ENCODE measurements around the gene LGALSL. TPM values are rescaled to one million over a fixed set of nuclear protein-coding genes. Genes with fewer than 3 reads are reported as not detected.

Gene LGALSL
- total and polyA plus RNA-seq, 9 of the 15 experiments (the other 6 are each of a cell fraction or from before 2014, with no cell fraction given): 0.04 to 0.29 (median 0.14) TPM; not detected in 3

- TF ChIP-seq HDAC6 (IDR thresholded peaks at IDR 0.05; ENCODE audit: low read depth, low read length) (no peak), ZNF75A (CRISPR knock-in tag; IDR thresholded peaks at IDR 0.05) (no peak), BRCA1 (IDR thresholded peaks at IDR 0.05) (no peak), BRCA1 (CRISPR knock-in tag; IDR thresholded peaks at IDR 0.05) (no peak), TAF7 (tag; IDR thresholded peaks at IDR 0.05) (no peak), MGA (IDR thresholded peaks at IDR 0.05) (no peak), ELF4 (CRISPR knock-in tag; IDR thresholded peaks at IDR 0.05) (no peak), ESRRB (CRISPR knock-in tag; IDR thresholded peaks at IDR 0.05; ENCODE audit: borderline replicate concordance) (no peak)
- TF ChIP-seq, protein P1, sequence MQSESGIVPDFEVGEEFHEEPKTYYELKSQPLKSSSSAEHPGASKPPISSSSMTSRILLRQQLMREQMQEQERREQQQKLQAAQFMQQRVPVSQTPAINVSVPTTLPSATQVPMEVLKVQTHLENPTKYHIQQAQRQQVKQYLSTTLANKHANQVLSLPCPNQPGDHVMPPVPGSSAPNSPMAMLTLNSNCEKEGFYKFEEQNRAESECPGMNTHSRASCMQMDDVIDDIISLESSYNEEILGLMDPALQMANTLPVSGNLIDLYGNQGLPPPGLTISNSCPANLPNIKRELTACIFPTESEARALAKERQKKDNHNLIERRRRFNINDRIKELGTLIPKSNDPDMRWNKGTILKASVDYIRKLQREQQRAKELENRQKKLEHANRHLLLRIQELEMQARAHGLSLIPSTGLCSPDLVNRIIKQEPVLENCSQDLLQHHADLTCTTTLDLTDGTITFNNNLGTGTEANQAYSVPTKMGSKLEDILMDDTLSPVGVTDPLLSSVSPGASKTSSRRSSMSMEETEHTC (IDR thresholded peaks at IDR 0.05): no peak
Observed at GRCh38 chr2:64485961-64486360, 32.0 kb downstream of the LGALSL start (continued).

Measured in K562 (cell line).